ENCODE measurements around the gene WDR91. TPM values are rescaled to one million over a fixed set of nuclear protein-coding genes. Genes with fewer than 3 reads are reported as not detected.
"Not testable (repeated sequence)": the region's sequence is repeated elsewhere in the genome, so short reads cannot be mapped to it uniquely, and the experiment has no call there.

Gene WDR91
- total RNA-seq, 1 donor from 2014 or later, result 28.8 TPM

DNA sequence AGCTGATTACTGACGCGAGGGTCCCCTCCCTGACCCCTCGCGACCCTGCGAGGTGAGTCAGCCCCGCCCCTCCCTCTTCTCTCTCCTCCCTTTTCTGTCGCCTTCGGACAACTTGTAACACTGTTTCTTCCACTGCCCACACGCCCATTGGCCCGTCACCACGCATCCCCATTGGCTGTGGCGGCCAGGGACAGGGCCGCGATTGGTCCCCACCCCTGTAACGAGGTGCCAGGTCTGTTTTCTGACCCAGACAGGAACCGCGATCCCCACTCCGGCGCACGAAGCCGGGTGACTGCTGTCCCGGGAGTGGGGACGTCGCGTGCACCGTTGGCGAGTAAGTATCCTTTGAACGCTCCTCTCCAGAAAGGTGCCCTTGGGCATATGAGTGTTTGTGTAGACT lies 22.2 kb upstream of the WDR91 start, which contains the start of gene STRA8:
STRA8 (plus strand) TSS at position 269 of the 400 bp plus-strand sequence. CDS start 6,687 bp downstream, outside the sequence.
- ATAC-seq, result no peak

DNA sequence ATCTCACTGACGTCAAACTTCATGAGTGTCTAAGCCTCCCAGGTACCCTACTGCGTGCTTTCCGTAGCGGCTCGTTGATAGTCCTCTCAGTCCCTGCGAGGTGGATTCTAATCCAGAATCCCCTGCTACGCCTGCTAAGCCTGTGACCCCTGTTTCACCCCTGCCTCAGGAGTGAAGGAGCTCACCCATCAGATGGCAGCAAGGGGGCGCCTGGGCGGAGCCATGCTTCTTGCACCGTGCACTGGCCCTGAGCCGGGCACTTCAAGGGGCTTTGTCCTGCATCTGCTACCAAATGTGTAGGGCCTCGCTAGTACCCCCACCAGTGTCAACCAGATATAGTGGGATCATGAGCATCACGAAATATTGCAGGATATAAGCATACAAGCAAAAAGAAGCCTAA lies 21.4 kb upstream of the WDR91 start:
- no peak for ATAC-seq

GRCh38 chr7:135232087-135232486 lies 20.8 kb upstream of the WDR91 start:
- ATAC-seq, result no peak

- no peak for ATAC-seq
These were observed 20.4 kb upstream of the WDR91 start for GRCh38 chr7:135231686-135232085.

- ATAC-seq, result no peak
These were observed 12.7 kb upstream of the WDR91 start for GRCh38 chr7:135224027-135224426.

DNA sequence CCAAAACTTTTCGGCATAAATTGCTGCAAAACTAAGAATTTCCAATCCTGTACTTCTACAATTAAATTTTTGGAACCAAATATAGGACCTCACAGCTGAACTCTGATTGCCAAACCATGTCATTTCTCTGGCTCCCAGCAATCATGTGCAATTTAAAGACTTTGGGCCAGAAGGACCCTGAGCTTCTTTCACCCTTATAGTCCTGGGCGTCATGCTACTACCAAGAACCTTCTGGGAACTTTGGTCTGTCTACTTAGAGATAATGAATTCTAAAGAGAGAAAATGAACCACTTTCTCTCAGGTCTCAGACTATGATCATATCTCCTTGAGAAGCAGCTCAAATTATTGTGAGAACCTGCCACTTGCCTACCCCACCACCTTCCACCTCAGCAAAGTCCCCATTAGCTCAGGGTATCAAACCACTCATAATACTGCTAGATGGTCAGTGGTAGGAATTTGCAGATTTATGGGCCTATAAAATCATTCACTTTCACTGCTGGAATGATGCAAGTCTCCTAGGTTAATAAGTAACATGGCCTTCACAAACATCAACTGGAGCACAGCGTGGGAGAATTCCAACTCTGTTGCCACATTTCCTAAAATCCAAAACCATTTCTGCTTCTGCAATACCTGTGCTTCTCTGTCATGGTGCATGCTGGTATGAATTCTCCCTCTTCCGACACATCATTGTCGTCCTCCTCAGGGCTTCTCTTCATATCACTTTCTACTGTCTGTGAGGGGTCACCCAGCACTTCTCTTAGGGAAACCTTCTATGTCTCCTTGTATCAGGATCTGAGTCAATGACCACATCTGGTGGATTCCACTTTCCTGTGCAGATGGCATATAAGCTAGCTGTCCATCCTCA lies 6.6 kb upstream of the WDR91 start:
- ATAC-seq, result no peak

- no peak for ATAC-seq
These were observed 4.4 kb upstream of the WDR91 start for GRCh38 chr7:135215698-135216097.

- ATAC-seq, result no peak
These were observed 3.9 kb upstream of the WDR91 start for GRCh38 chr7:135215180-135215579.

DNA sequence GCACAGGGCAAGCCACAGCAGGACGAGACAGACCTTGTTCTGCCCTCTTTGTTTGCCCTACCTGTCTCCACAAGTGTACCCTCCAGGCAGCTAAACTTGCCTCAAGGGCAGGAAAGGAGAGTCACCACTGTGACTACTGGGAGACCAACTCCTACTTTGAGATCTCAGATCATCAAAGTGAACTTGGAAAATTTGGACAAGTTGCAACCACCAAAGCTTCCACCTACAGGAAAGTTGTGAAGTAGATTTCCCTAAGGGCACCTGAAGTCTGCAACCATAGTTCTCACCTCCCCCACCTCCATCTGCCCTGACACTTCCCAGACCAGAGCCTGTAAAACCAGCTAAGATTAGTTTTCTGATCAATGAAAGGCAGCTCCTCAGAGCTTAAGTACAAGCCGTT lies 2.5 kb upstream of the WDR91 start:
- ATAC-seq, result peak; percentile 44

DNA sequence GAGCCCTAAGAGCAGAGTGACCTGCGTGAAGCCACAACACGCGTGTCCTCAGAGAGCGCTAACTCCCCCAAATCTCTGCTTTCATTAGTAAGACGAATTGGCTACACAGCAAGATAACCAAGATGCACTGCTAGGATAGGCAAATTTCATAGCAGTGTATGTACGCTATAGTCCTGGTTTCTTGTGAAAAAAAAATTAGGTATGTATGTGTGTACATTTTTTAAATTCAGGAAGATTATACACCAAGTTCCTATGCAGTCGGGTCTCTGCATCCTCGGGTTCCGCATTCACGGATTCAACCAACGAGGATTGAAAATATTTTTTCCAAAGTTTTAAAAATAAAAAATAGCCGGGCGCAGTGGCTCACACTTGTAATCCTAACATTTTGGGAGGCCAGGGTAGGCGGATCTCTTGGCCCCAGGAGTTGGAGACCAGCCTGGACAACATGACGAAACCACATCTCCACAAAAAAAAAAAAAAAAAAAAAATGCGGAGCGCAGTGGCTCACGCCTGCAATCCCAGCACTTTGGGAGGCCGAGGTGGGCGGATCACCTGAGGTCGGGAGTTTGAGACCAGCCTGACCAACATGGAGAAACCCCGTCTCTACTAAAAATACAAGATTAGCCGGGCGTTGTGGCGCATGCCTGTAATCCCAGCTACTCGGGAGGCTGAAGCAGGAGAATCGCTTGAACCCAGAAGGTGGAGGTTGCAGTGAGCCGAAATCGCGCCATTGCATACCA lies 790 bp upstream of the WDR91 start:
- not testable (repeated sequence) for ATAC-seq

DNA sequence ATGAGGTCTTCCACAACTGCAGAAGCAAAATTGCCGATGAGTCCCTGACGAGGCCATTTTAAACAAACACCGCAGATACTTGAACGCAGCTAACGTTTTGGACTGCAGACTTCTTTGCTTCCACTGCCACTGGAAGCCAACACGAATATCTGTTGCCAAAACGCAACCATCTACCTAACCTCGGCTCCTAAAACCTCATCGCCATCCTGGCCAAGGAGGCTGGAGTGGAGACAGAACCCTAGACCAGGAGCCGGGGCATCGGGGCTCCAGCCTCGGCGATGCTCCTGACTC lies 493 bp downstream of the WDR91 start:
- ATAC-seq, result no peak

- ATAC-seq, result no peak
These were observed 2.0 kb downstream of the WDR91 start for GRCh38 chr7:135209225-135209834.

GRCh38 chr7:135208102-135208793 lies 3.1 kb downstream of the WDR91 start:
- ATAC-seq, result no peak

DNA sequence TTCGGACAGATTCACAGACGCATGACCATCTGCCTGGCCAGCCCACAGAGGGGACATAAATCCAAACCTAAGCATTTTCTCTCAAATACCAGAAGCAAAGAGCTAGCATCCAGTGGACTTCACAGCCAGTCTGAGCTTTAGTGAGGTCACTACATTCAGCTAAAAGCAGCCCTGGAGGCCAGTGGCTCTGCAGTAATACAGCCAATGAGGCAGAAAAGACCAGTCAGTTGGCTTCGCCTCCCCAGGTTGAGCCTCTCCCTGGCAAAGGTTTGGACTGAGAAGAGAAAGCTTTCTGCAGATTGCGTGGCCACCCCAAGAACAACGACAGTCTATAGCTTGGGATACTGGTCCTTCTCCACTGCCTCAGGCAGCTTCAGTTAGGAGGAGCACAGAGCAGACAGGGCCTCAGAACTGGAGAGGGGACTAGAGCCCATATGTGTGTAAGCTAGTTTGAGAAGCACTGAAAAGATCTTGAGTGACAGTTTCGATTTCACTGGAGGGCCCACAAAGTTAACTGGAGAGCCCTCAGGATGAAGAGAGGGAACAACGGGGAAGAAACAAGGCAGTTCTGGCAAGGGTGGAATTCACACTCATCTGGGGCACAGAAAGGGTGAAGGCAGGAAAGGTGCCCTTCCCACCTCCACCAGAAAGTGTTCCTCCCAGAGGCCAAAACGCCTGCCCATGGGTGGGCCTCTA lies 3.8 kb downstream of the WDR91 start:
- ATAC-seq, result no peak

DNA sequence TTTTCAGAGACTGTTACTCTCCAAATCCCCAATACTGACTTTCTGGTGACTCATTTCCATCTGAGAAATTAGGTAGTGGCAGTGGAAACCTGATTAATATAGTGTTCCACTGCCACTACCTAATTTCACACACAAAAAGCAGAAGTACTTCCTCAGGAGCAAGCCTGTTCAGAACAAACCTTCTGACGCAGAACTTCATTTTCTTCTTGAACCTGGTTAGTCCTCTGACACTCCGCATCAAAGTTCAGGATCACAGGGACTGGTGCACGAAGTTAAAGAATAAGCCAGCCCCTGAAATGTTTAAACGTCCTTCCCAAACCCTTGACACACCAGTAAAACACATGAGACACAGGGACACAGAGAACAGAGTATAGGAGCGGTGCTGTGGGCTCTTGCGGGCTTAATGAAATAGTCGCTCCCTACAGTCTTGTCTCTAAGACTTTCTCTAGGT lies 4.4 kb downstream of the WDR91 start:
- ATAC-seq, result no peak

DNA sequence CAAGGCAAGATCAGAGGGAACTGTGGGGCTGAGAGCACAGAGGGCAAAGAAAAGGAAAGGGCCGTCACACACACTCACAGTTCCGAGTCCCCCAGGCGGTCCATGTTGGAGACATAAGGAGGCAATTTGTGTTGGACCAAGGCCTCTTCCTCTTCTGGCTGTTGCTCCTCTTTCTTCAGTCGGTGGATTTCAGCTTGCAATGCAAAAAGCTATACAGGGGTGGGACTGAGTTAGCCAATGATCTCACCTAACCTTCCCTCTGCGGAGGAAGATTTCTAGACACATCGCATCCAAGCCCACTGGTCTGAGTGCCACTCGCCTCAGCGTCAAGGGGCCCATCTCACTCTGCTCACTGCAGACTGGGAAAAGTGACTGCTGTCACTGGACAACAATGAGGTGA lies 5.5 kb downstream of the WDR91 start:
- ATAC-seq, result no peak

- peak; percentile 69 for ATAC-seq
These were observed 6.5 kb downstream of the WDR91 start for GRCh38 chr7:135204876-135205275.

- ATAC-seq, result no peak
These were observed 7.0 kb downstream of the WDR91 start for GRCh38 chr7:135204341-135204749.

DNA sequence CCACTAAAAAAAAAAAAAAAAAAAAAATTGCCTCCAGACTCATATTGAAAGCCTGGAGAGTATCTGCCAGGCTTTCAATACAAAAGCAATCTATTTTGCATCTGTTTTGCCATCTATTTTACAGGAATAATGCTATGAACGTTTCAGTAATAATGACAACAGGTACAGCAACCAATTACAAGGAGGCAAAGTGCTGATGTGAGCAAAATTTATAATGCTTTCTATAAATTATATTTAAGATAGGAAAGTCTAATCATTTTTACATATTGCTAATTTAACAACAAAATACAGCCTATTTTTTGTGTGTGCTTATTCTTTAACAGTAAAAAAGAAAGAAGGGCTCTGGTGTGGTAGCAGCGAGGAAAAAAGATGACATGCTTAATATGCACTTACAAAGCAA lies 10.0 kb downstream of the WDR91 start:
- no peak for ATAC-seq

DNA sequence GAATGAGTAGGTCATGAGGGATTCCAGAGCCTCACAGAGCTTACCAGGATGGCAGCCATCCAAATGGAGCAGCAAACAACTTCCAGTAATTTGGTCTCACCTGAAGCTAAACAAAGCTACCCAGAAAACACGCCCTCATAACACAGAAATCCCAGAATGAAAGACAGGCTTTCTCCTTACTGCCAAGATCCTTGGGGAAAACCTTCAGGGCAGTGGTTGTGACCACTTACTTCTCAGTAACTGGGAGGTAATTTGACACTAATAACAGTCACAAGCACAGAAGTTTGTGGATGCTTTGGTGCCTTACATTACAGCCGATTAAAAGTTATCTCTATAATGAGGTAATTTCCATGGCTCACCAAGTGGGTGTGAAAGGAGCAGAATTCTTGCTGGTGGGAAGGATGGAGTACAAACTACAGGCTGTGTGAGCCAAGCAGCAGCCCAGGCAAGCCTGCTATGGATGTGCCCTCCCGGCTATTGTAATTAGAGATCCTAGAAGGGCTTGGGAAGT lies 10.4 kb downstream of the WDR91 start:
- no peak for ATAC-seq

DNA sequence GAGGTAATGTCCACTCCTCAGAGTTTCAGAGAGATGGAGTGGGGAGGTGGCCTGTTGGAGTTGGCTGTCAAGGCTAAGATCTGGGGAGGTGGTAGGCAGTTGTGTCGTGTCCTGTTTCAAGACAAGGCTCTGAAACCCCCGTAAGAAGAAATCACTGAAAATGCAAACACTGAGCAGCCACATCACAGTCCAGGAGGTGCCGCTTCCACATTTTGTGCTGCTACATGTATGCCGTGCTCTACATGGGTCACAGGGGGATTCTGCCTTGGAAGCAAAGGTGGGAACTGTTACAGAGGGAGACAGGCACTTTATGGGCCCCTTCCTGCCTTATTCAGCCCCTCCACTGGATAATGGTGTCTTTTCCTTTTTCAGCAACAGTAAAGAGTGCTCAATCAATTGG lies 11.9 kb downstream of the WDR91 start:
- no peak for ATAC-seq

All from esophagus mucosa (tissue), 1 donor.